Measurements from ENCODE around the gene EML6.

Gene EML6

GRCh38 chr2:54706622-54707021 lies 16.8 kb upstream of the EML6 start:
- DNase-seq (ENCODE audit: low read depth in 2 of 2): no peak

GRCh38 chr2:54708584-54709335 lies 14.7 kb upstream of the EML6 start:
- DNase-seq (ENCODE audit: low read depth in 2 of 2): no peak

GRCh38 chr2:54709336-54709809 lies 14.1 kb upstream of the EML6 start:
- no peak for DNase-seq (ENCODE audit: low read depth in 2 of 2)

GRCh38 chr2:54710216-54710615 lies 13.2 kb upstream of the EML6 start:
- no peak for DNase-seq (ENCODE audit: low read depth in 2 of 2)

GRCh38 chr2:54712516-54712915 lies 10.9 kb upstream of the EML6 start:
- DNase-seq (ENCODE audit: low read depth in 2 of 2): no peak

GRCh38 chr2:54714996-54715395 lies 8.5 kb upstream of the EML6 start:
- no peak for DNase-seq (ENCODE audit: low read depth in 2 of 2)

- DNase-seq (ENCODE audit: low read depth in 2 of 2): no peak
These were observed 7.1 kb upstream of the EML6 start for GRCh38 chr2:54716375-54716774.

- no peak for DNase-seq (ENCODE audit: low read depth in 2 of 2)
These were observed 2.9 kb upstream of the EML6 start for GRCh38 chr2:54720563-54720962.

GRCh38 chr2:54722641-54723040 lies 821 bp upstream of the EML6 start:
- DNase-seq (ENCODE audit: low read depth in 2 of 2): no peak

- no peak for DNase-seq (ENCODE audit: low read depth in 2 of 2)
These were observed 616 bp downstream of the EML6 start for GRCh38 chr2:54723996-54724559.

GRCh38 chr2:54724560-54725342 lies 1.3 kb downstream of the EML6 start:
- DNase-seq (ENCODE audit: low read depth in 2 of 2): no peak

GRCh38 chr2:54725343-54726099 lies 2.1 kb downstream of the EML6 start:
- no peak for DNase-seq (ENCODE audit: low read depth in 2 of 2)

GRCh38 chr2:54726431-54726830 lies 3.0 kb downstream of the EML6 start:
- no peak for DNase-seq (ENCODE audit: low read depth in 2 of 2)

GRCh38 chr2:54726940-54727339 lies 3.5 kb downstream of the EML6 start:
- DNase-seq (ENCODE audit: low read depth in 2 of 2): no peak

GRCh38 chr2:54728669-54729120 lies 5.2 kb downstream of the EML6 start:
- no peak for DNase-seq (ENCODE audit: low read depth in 2 of 2)

GRCh38 chr2:54735636-54736035 lies 12.2 kb downstream of the EML6 start:
- no peak for DNase-seq (ENCODE audit: low read depth in 2 of 2)

GRCh38 chr2:54738281-54738680 lies 14.8 kb downstream of the EML6 start:
- DNase-seq (ENCODE audit: low read depth in 2 of 2): no peak

- DNase-seq (ENCODE audit: low read depth in 2 of 2): no peak
These were observed 16.9 kb downstream of the EML6 start for GRCh38 chr2:54740333-54740732.

- DNase-seq (ENCODE audit: low read depth in 2 of 2): no peak
These were observed 17.8 kb downstream of the EML6 start for GRCh38 chr2:54741250-54741649.

GRCh38 chr2:54750040-54750439 lies 26.6 kb downstream of the EML6 start:
- DNase-seq (ENCODE audit: low read depth in 2 of 2): no peak

- no peak for DNase-seq (ENCODE audit: low read depth in 2 of 2)
These were observed 29.0 kb downstream of the EML6 start for GRCh38 chr2:54752439-54752838.
